Sigmoid colon (tissue), 7 donors: Measurements from ENCODE around the gene CBFA2T2. TPM values are rescaled to one million over a fixed set of nuclear protein-coding genes. Genes with fewer than 3 reads are reported as not detected.

Source experiments
- DNase-seq: peaks from one replicate; pipeline ENCODE4 v3.0.0-alpha.2; 2019
- H3K27ac ChIP-seq, 4 donors: fragments of 200-600 bp; sonication (generic); one replicate each; pipeline ENCODE4 v1.5.1; 2016 to 2019; ENCODE audit warnings: mild to moderate bottlenecking in 1 of 4
- H3K27me3 ChIP-seq, 3 donors: fragments of 200-600 bp; sonication (generic); one replicate each; pipeline ENCODE4 v1.5.1; 2019; ENCODE audit warnings: mild to moderate bottlenecking in 1 of 3
- H3K36me3 ChIP-seq, 4 donors: fragments of 200-600 bp; sonication (generic); one replicate each; pipeline ENCODE4 v1.5.1; 2016 to 2019
- H3K4me1 ChIP-seq, 4 donors: fragments of 200-600 bp; sonication (generic); one replicate each; pipeline ENCODE4 v1.5.1; 2017 to 2019
- H3K4me3 ChIP-seq, 4 donors: fragments of 200-600 bp; sonication (generic); one replicate each; pipeline ENCODE4 v1.5.1; 2017 to 2019; ENCODE audit warnings: mild to moderate bottlenecking in 2 of 4, moderate library complexity in 1 of 4
- H3K9me3 ChIP-seq, 4 donors: fragments of 200-600 bp in 3 of 4; sonication (generic) in 3 of 4; one replicate each; pipeline versions ENCODE4 v1.5.1 to v1.6.1; 2013 to 2019
- EP300 ChIP-seq, 4 donors: sonication (generic); formaldehyde crosslinking; IDR thresholded peaks; one replicate each; pipeline ENCODE4 v1.6.1; 2017; ENCODE audit warnings: antibody characterized with exemption in 4 of 4
- POLR2A ChIP-seq, 2 donors: fragments of 450-650 bp; IDR thresholded peaks; one replicate each; pipeline ENCODE4 v1.6.1; 2016; ENCODE audit warnings: antibody characterized with exemption in 2 of 2, mild to moderate bottlenecking in 2 of 2, moderate library complexity in 2 of 2
- POLR2AphosphoS5 ChIP-seq, 4 donors: sonication (generic); formaldehyde crosslinking; IDR thresholded peaks; one replicate each; pipeline ENCODE4 v1.6.1; 2017; ENCODE audit warnings: antibody characterized with exemption in 4 of 4
- WGBS, 2 donors: extraction: QIAGEN DNeasy Blood & Tissue Kit; methylation state at CpG; one replicate each; pipeline ENCODE4 v1.1.7; 2013; 5-methylcytosine and 5-hydroxymethylcytosine counted together
- intact Hi-C: fragments of 100-400 bp; cut with DNase I; formaldehyde crosslinking; loops from one replicate; pipeline ENCODE4 v1.15.1; 2023
- polyA plus RNA-seq, 3 donors: library from polyadenylated mRNA; stranded (reverse); fragments of 200-250 nt; gene quantifications; one replicate each; pipeline ENCODE4 v1.2.3, GENCODE V29; 2013
- total RNA-seq, 4 donors: library from RNA; depleted of rRNA; stranded (reverse); fragments of >200 nt; gene quantifications; one replicate each; pipeline ENCODE4 v1.1.0, GENCODE V29; 2016
- TF ChIP-seq, protein P1 (sequence below), 4 experiments: fragments of 450-650 bp in 3 of 4; fragments of 200-600 bp in 1 of 4; IDR thresholded peaks; one replicate each; pipeline ENCODE4 v1.5.1; 2016 to 2019; ENCODE audit warnings: antibody characterized with exemption in 4 of 4, mild to moderate bottlenecking in 3 of 4, moderate library complexity in 2 of 4
- donor health status: healthy with polysubstance abuse.
- donor health status: Bipolar disorder and iron deficiency.
- donor health status: healthy.

Gene CBFA2T2
- total and polyA plus RNA-seq, 7 donors = 5.4 to 26.0 (median 17.1) TPM

DNA sequence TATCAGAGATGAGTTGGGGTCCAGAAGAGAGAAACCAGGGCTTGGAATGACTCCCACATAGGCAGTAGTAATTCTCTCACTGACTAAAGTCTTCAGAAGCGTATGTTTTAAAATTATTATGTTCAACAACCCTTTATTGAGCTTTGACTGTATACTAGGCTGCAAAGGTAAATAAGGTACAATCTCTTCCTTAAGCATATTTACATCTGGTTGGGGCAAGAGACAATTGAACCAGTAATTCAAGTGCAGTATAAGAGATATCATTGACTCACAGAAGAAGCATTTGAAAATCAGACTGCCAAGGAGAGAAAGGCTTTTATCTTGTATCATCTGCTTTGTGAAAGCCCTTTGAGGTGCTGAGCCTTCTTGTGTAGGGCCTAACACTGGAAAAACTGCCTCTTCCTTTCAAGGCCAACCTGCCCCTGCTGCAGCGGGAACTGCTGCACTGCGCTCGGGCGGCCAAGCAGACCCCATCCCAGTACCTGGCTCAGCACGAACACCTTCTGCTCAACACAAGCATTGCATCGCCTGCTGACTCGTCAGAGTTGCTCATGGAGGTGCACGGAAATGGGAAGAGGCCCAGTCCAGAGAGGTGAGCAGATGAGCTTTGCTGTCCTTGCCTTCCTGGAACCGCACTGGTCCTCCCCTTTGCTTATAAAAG lies 132.9 kb downstream of the CBFA2T2 start:
- 90 to 92% methylated on average over 10 of the region's 10 CpGs for WGBS, 2 donors
- no peaks in the 10 kb centered on the region for H3K9me3 ChIP-seq
- no peaks in the 10 kb centered on the region for H3K27me3 ChIP-seq
- no peak for DNase-seq
- intact Hi-C loops = no loop called here
- H3K27ac ChIP-seq = no peak overlapping the region
- H3K4me3 ChIP-seq = no peak overlapping the region
- peaks cover 6 to 72% (median 15%) of the 10 kb centered on the region in 4 donors for H3K36me3 ChIP-seq
- no peaks in the 10 kb centered on the region for H3K4me1 ChIP-seq
- TF ChIP-seq, protein P1, sequence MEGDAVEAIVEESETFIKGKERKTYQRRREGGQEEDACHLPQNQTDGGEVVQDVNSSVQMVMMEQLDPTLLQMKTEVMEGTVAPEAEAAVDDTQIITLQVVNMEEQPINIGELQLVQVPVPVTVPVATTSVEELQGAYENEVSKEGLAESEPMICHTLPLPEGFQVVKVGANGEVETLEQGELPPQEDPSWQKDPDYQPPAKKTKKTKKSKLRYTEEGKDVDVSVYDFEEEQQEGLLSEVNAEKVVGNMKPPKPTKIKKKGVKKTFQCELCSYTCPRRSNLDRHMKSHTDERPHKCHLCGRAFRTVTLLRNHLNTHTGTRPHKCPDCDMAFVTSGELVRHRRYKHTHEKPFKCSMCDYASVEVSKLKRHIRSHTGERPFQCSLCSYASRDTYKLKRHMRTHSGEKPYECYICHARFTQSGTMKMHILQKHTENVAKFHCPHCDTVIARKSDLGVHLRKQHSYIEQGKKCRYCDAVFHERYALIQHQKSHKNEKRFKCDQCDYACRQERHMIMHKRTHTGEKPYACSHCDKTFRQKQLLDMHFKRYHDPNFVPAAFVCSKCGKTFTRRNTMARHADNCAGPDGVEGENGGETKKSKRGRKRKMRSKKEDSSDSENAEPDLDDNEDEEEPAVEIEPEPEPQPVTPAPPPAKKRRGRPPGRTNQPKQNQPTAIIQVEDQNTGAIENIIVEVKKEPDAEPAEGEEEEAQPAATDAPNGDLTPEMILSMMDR (IDR thresholded peaks at IDR 0.05) = no peak
- no peak for TF ChIP-seq EP300 (IDR thresholded peaks at IDR 0.05)
- no peak for TF ChIP-seq POLR2A (IDR thresholded peaks at IDR 0.05)
- no peak for TF ChIP-seq POLR2AphosphoS5 (IDR thresholded peaks at IDR 0.05)

GRCh38 chr20:33624399-33624798 lies 134.5 kb downstream of the CBFA2T2 start:
- H3K27me3 ChIP-seq = no peaks in the 10 kb centered on the region
- no peaks in the 10 kb centered on the region for H3K4me1 ChIP-seq
- H3K9me3 ChIP-seq = no peaks in the 10 kb centered on the region
- DNase-seq = no peak
- WGBS, 2 donors = 81 to 86% methylated on average over 3 of the region's 3 CpGs
- peaks cover 9 to 77% (median 18%) of the 10 kb centered on the region in 4 donors for H3K36me3 ChIP-seq
- intact Hi-C loops = no loop called here
- no peak for TF ChIP-seq EP300 (IDR thresholded peaks at IDR 0.05)
- TF ChIP-seq, protein P1 (IDR thresholded peaks at IDR 0.05) = no peak
- TF ChIP-seq POLR2AphosphoS5 (IDR thresholded peaks at IDR 0.05) = no peak
- TF ChIP-seq POLR2A (IDR thresholded peaks at IDR 0.05) = no peak
- no peak overlapping the region for H3K4me3 ChIP-seq
- no peak overlapping the region for H3K27ac ChIP-seq

- no peaks in the 10 kb centered on the region for H3K9me3 ChIP-seq
- TF ChIP-seq, protein P1 (IDR thresholded peaks at IDR 0.05) = no peak
- TF ChIP-seq POLR2A (IDR thresholded peaks at IDR 0.05) = no peak
- TF ChIP-seq EP300 (IDR thresholded peaks at IDR 0.05) = no peak
- TF ChIP-seq POLR2AphosphoS5 (IDR thresholded peaks at IDR 0.05) = no peak
- H3K4me1 ChIP-seq = no peaks in the 10 kb centered on the region
- intact Hi-C loops = no loop called here
- H3K36me3 ChIP-seq = peaks cover 14 to 85% (median 16%) of the 10 kb centered on the region in 4 donors
- no peak for DNase-seq
- 97 to 98% methylated on average over 4 of the region's 4 CpGs for WGBS, 2 donors
- no peak overlapping the region for H3K27ac ChIP-seq
- H3K4me3 ChIP-seq = no peak overlapping the region
- no peaks in the 10 kb centered on the region for H3K27me3 ChIP-seq
Measured at GRCh38 chr20:33626190-33626589, 136.3 kb downstream of the CBFA2T2 start.

- H3K27ac ChIP-seq = no peak overlapping the region
- H3K4me3 ChIP-seq = no peak overlapping the region
- H3K27me3 ChIP-seq = no peaks in the 10 kb centered on the region
- H3K9me3 ChIP-seq = no peaks in the 10 kb centered on the region
- DNase-seq = no peak
- peaks cover 14 to 91% (median 23%) of the 10 kb centered on the region in 4 donors for H3K36me3 ChIP-seq
- 96 to 98% methylated on average over 4 of the region's 4 CpGs for WGBS, 2 donors
- no peaks in the 10 kb centered on the region for H3K4me1 ChIP-seq
- intact Hi-C loops = no loop called here
- TF ChIP-seq POLR2A (IDR thresholded peaks at IDR 0.05) = no peak
- no peak for TF ChIP-seq POLR2AphosphoS5 (IDR thresholded peaks at IDR 0.05)
- no peak for TF ChIP-seq EP300 (IDR thresholded peaks at IDR 0.05)
- TF ChIP-seq, protein P1 (IDR thresholded peaks at IDR 0.05) = no peak
Measured at GRCh38 chr20:33627577-33628216, 137.8 kb downstream of the CBFA2T2 start.
